ENCODE data around the gene MMP11. TPM values are rescaled to one million over a fixed set of nuclear protein-coding genes. Genes with fewer than 3 reads are reported as not detected.

Gene MMP11
- total and polyA plus RNA-seq, 2 of the 13 experiments (the other 11 are each of a cell fraction or from before 2014, with no cell fraction given), result 8.9 to 28.6 TPM

GRCh38 chr22:23774922-23775436 is 2.3 kb downstream of the MMP11 start (continued):
- TF ChIP-seq ZNF646 (CRISPR knock-in tag; IDR thresholded peaks at IDR 0.05), result no peak
- TF ChIP-seq ZNF569 (CRISPR knock-in tag; IDR thresholded peaks at IDR 0.05; ENCODE audit: borderline replicate concordance), result no peak
- TF ChIP-seq E2F2 (CRISPR knock-in tag; IDR thresholded peaks at IDR 0.05; ENCODE audit: borderline replicate concordance), result no peak
- TF ChIP-seq MTF1 (CRISPR knock-in tag; IDR thresholded peaks at IDR 0.05), result no peak
- no peak for TF ChIP-seq ZSCAN22 (CRISPR knock-in tag; IDR thresholded peaks at IDR 0.05)
- TF ChIP-seq ZFP36 (IDR thresholded peaks at IDR 0.05; ENCODE audit: borderline replicate concordance, low read depth, low read length, partially characterized antibody), result no peak
- TF ChIP-seq KDM3A (CRISPR knock-in tag; IDR thresholded peaks at IDR 0.05; ENCODE audit: low read depth), result no peak
- 0 out of 2 replicates have a peak, but pooled peaks have one; percentile 12 for TF ChIP-seq LBX2 (CRISPR knock-in tag; IDR thresholded peaks at IDR 0.05; ENCODE audit: borderline replicate concordance)
- 0 out of 2 replicates have a peak, but pooled peaks have one; percentile 12 for TF ChIP-seq SP5 (CRISPR knock-in tag; IDR thresholded peaks at IDR 0.05; ENCODE audit: borderline replicate concordance, low read depth)
- TF ChIP-seq NCOA2 (CRISPR knock-in tag; IDR thresholded peaks at IDR 0.05), result no peak
- TF ChIP-seq ZNF234 (CRISPR knock-in tag; conservative IDR thresholded peaks at IDR 0.05), result no peak
- TF ChIP-seq ZNF121 (CRISPR knock-in tag; IDR thresholded peaks at IDR 0.05), result peak; percentile 41; the same call in 1 of the 2 replicates
- TF ChIP-seq PITX1 (CRISPR knock-in tag; IDR thresholded peaks at IDR 0.05), result 0 out of 2 replicates have a peak, but pooled peaks have one; percentile 31
- peak; percentile 38; the same call in 1 of the 2 replicates for TF ChIP-seq ZNF326 (CRISPR knock-in tag; IDR thresholded peaks at IDR 0.05; ENCODE audit: borderline replicate concordance)
- no peak for TF ChIP-seq ZNF513 (CRISPR knock-in tag; conservative IDR thresholded peaks at IDR 0.05)
- TF ChIP-seq ZNF777 (CRISPR knock-in tag; IDR thresholded peaks at IDR 0.05), result no peak
- no peak for TF ChIP-seq KLF15 (CRISPR knock-in tag; IDR thresholded peaks at IDR 0.05; ENCODE audit: borderline replicate concordance)
- no peak for TF ChIP-seq SMYD3 (CRISPR knock-in tag; IDR thresholded peaks at IDR 0.05)
- TF ChIP-seq ZNF335 (CRISPR knock-in tag; IDR thresholded peaks at IDR 0.05), result no peak
